NCI-H128 (cell line): ENCODE data around the gene SULT1A2.
"Not testable (repeated sequence)": the region's sequence is repeated elsewhere in the genome, so short reads cannot be mapped to it uniquely, and the experiment has no call there.

Source experiments
- DNase-seq: peaks from one replicate; lab custom pipeline; 2025; ENCODE audit not compliant: unreplicated experiment; lab: John Stamatoyannopoulos, UW

Gene SULT1A2

GRCh38 chr16:28596840-28597691 lies at the start of gene SULT1A2:
Gene SULT1A2 (minus strand): TSS chr16:28597050. CDS start chr16:28595930, 1,120 bp downstream.
- DNase-seq: no peak

DNA sequence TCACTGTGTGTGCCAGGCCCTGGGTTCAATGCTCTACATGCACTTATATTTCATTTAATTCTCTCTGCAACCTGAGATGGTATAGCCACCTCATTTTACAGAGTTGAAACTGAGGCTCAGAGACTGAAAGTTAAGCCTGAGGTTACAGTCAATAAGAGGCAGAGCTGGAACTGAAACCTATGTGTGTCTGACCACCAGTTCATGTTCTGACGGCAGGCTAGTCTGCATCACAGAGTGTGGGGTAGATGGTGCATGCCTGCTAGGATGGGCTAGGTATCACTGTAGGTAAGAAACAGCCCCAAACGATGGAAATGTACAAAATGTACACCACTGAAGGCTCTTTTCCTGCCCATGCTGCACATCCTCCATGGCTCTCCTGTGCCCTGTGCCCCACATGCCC lies 43.1 kb upstream of the SULT1A2 start:
- not testable (repeated sequence) for DNase-seq

GRCh38 chr16:28638359-28638758 lies 41.5 kb upstream of the SULT1A2 start:
- not testable (repeated sequence) for DNase-seq

DNA sequence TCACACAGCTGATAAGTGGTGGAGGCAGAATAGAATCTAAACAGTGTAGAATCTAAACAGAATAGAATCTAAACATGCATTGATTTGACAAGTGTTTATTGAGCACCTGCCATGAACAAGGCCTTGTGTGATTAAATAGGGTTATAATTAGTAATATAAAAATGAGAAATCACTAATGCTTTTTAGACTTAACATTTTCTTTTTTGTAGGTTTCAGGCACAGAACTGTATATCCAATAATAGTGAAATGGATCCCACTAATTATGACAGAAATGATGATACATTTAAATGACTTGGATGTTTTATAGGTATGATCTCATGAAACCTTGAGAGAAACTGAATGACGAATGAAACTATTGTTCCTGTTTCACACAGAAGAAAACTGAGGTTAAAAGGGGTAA lies 40.9 kb upstream of the SULT1A2 start, which contains the start of gene NPIPB8:
Gene NPIPB8, plus strand, starts transcription at position 301 of the 400 bp plus-strand sequence. CDS start 296 bp downstream, outside the sequence.
- not testable (repeated sequence) for DNase-seq

- not testable (repeated sequence) for DNase-seq
These were observed 39.4 kb upstream of the SULT1A2 start for GRCh38 chr16:28636093-28636823.

DNA sequence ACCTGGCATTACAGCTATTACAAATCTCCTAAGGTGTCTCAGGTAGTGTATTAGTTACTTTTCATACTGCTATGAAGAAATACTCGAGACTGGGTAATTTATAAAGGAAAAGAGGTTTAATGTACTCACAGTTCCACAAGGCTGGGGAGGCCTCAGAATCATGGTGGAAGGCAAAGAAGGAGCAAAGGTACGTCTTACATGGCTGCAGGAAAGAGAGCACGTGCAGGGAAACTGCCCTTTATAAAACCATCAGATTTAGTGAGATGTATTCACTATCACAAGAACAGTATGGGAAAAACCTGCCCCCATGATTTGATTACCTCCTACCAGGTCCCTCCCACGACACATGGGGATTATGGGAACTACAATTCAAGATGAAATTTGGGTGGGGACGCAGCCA lies 34.1 kb upstream of the SULT1A2 start:
- not testable (repeated sequence) for DNase-seq

DNA sequence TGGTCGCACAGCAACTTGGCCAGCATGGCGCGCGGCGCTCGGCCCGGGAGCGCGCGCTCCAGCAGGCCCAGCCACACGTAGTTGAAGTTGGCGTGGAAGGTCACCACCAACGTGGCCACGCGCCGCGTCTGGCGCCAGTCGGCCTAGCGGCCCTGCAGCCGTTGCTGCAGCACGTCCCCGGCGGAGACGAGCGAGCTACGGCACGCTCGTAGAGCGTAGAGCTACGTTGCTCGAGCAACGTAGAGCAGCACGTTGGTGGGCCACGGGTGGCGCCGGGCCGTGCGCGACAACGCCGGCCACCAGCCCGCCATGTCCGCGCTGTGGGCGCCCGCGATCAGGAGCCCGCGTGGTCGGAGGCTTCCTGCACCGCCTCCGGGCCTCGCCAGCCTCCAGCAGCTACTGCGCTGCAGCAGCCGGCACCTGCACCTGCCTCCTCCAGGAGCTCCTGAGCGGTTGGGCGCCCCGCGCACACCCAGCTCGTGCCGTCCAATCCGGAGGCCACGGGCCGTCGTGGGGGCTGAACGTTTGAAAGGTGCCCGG lies 26.4 kb upstream of the SULT1A2 start:
- DNase-seq: peak; percentile 42

DNA sequence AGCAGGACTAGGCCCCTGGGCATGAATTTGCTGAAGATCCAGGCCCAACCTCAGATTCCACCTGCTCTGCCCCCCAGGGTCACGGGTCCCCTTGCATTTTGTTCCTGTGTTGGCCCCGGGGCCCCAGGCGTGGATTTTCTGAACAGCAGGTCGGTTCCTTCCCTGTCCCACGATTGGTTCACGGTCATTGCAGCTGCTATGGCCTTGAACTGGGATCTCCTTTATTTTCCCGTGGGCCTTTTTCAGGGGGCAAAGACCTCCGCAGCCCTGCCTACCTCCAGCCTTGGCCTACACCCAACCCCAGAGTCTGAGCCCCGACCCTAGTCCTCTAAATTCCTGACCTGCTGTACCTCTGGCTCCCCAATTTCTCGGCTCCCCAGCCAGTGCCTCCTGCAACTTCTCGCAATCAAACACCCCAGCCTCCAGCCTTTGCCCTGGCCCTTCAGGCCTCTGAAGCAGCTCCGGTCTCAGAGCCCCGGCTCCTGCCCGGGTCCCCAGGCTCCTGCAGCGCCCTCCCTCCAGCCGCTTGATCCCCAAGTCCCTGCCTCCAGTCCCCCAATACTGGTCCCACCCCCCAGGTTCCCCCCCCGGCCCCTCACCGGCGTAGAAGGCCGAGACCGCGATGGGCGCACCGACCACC lies 25.8 kb upstream of the SULT1A2 start:
- not testable (repeated sequence) for DNase-seq

DNA sequence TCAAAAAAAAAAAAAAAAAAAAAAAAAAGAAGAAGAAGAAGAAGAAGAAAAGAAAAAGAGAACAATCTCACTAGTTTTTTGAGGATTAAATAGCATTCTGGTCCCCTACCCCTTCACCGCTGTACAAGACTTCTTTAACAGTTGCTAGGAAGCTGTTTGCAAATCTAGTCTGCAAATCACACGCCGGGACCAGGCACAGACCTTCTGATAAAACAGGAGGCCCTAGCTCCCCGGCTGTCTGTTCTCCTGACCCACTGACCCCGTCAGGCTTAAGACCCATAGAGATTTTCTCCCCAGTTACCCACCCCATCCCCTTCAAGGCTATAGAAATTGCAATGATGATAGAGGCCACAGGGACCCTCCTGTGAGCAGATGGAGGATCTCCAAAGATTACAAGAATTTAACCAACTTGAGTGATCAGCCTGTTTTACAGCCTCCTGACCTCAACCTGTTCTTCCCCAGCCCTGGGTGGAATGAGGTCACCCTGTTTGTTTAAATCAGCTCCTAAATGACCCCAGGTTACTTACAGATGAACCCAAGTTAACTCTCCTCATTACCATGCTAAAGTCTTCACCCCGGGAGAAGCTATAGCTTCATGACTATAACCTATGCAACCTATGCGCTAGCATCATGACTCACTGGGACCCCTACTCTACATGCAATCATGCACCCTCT lies 24.8 kb upstream of the SULT1A2 start:
- no peak for DNase-seq

- DNase-seq: not testable (repeated sequence)
These were observed 23.5 kb upstream of the SULT1A2 start for GRCh38 chr16:28620316-28620715.

GRCh38 chr16:28617874-28618273 lies 21.0 kb upstream of the SULT1A2 start:
- DNase-seq: no peak

GRCh38 chr16:28616636-28617035 lies 19.8 kb upstream of the SULT1A2 start:
- DNase-seq: no peak

- DNase-seq: not testable (repeated sequence)
These were observed 19.4 kb upstream of the SULT1A2 start for GRCh38 chr16:28616224-28616577.

DNA sequence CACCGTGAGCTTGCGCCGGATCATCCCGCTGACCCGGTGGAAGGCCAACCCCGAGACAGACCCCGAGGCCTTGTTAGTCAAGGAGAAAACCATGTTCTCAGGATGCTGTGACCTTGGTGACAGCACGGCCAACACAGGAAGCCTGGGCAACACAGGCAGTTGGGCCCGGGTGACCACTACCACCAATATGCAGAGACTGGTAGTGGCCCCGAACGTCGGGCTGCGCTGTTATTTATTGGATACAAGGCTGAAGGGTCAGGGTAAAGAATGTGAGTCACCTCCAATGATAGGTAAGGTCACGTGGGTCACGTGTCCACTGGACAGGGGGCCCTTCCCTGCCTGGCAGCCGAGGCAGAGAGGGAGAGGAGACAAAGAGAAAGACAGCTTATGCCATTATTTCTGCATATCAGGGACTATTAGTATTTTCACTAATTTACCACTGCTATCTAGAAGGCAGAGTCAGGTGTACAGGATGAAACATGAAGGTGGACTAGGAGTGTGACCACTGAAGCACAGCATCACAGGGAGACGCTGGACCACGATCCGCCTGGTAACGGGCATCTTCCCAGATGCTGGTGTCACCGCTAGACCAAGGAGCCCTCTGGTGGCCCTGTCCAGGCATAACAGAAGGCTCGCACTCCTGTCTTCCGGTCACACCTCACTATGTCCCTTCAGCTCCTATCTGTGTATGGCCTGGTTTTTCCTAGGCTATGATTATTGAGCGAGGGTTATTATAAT lies 18.8 kb upstream of the SULT1A2 start:
- DNase-seq: not testable (repeated sequence)

DNA sequence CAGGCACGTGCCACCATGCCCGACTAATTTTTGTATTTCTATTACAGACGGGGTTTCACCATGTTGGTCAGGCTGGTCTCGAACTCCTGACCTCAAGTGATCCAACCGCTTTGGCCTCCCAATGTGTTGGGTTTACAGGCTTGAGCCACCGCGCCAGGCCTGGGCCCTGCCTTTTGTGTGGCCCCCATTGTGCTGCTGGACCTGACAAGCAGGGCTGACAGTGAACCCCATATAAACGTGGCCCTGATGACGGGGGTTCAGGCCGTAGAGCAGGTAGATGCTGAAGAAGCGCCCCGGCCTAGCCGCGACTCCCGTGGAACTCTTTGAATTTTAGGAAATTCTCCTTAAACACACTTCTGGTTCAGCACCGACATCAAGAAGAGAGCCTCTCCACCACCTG lies 17.7 kb upstream of the SULT1A2 start:
- not testable (repeated sequence) for DNase-seq

DNA sequence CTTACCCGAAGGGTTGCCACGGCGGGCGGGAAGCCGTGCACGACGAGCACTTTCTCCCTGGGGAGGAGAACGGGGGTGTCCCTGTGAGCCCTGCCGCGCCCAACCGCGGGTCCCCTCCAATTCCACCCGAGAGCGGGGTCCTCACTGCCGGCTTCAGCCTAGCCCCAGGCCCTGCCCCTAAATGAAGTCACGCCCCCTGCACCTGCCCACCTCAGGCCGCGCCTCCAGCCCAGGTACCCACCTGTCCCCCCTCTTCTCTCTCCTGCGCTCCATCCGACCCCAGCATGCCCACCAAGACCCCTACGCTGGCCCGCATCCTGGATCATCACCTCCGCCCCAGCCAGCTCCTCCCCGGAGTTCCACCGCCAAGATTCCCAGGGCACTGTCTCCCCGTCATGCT lies 17.1 kb upstream of the SULT1A2 start:
- not testable (repeated sequence) for DNase-seq

- DNase-seq: not testable (repeated sequence)
These were observed 15.8 kb upstream of the SULT1A2 start for GRCh38 chr16:28612359-28613280.

DNA sequence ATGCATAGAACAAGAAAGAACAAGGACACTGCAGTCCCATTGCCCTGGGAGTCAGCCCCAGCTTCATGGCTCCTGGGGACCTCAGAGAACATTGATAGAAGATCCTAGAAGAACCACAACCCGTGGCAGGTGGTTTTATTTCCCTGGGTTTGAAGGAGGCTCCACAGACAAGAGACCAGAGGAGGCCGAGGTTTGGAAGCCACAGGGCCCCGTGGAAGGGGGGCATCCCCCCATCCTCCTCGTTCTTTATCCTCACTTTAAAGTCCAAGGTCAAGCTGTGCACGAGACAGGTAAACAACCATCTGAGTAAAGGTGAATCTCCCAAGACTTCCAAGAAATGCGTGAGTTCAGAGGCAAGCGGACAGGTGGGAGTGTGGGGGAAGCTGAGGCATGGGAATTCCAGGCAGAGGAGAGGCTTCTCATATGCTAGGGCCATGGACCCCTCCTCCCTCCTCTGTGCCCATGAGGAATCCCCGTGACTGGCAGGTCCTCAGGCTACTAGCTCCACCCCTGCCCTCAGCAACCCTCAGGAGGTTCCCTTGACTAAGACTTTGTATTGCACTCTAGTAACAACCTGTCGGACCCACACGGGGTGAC lies 13.8 kb upstream of the SULT1A2 start:
- DNase-seq: no peak
